Suprapubic skin (tissue), 3 donors: ENCODE measurements around the gene SEMA4G.
A peak's percentile ranks its signal among the peaks of the same experiment; 100 is the strongest.

Experiments used
- POLR2A ChIP-seq, 2 donors: fragments of 450-650 bp; IDR thresholded peaks; one replicate each; pipeline ENCODE4 v1.6.1; 2017; ENCODE audit warnings: antibody characterized with exemption in 2 of 2, mild to moderate bottlenecking in 2 of 2, moderate library complexity in 2 of 2
- TF ChIP-seq, protein P1 (sequence below), 2 donors: fragments of 200-600 bp in 1 of 2; fragments of 450-650 bp in 1 of 2; sonication (generic) in 1 of 2; IDR thresholded peaks; one replicate each; pipeline ENCODE4 v1.5.1; 2016 to 2019; ENCODE audit warnings: antibody characterized with exemption in 2 of 2, mild to moderate bottlenecking in 1 of 2, moderate library complexity in 1 of 2

DNA sequence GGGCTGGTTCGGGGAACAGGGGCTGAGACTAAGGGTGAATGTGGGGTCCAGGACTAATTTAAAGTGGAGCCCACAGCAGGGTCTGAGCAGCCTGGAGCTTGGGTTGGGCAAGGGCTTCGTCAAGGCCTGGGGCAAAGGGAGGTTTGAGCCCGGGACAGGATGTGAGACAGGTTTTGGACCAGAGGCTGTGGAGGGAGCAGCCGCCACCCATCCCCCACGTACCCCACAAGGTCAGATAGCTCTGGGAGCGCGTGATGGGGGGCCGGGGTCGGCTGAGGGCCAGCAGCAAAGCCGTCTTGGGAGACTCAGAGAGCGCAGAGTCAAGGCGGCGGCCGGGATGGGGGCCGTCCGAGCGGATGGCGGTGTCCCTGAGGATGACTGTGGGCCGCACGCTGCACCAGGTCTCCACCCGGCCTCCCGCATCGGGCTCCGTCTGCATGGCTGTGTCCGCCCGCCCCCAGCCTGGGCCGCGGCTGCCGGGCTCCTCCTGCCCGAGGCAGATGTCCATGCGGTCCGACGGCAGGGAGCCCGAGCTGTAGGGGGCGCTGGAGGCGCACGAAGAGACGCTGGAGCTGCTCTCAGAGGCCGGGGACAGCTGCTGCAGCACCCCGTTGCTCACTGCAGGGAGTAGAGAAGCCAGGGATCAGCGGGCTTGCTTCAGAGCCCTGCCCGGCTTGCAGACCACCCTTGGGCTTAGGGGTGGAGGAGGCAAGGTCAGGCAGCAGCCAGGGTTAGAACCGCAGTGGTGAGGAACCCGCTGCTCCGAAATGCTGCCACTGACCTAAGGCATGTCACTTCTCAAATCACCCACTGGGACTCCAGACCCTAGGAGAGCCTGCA is 49.5 kb downstream of the SEMA4G start:
- TF ChIP-seq, protein P1, sequence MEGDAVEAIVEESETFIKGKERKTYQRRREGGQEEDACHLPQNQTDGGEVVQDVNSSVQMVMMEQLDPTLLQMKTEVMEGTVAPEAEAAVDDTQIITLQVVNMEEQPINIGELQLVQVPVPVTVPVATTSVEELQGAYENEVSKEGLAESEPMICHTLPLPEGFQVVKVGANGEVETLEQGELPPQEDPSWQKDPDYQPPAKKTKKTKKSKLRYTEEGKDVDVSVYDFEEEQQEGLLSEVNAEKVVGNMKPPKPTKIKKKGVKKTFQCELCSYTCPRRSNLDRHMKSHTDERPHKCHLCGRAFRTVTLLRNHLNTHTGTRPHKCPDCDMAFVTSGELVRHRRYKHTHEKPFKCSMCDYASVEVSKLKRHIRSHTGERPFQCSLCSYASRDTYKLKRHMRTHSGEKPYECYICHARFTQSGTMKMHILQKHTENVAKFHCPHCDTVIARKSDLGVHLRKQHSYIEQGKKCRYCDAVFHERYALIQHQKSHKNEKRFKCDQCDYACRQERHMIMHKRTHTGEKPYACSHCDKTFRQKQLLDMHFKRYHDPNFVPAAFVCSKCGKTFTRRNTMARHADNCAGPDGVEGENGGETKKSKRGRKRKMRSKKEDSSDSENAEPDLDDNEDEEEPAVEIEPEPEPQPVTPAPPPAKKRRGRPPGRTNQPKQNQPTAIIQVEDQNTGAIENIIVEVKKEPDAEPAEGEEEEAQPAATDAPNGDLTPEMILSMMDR (IDR thresholded peaks at IDR 0.05): peak; percentile 33 to 77
- TF ChIP-seq POLR2A (IDR thresholded peaks at IDR 0.05): no peak
